ENCODE data around the gene CLEC3B. TPM values are rescaled to one million over a fixed set of nuclear protein-coding genes. Genes with fewer than 3 reads are reported as not detected.

The CLEC3B gene
- total and polyA plus RNA-seq, 2 of the 8 experiments (the other 6 are each of a cell fraction or from before 2014, with no cell fraction given): 0.32 TPM; not detected in 1

GRCh38 chr3:45008117-45008516, 18.0 kb upstream of the CLEC3B start (continued):
- TF ChIP-seq GTF2F1 (IDR thresholded peaks at IDR 0.05; ENCODE audit: borderline replicate concordance, low read depth, low read length) (no peak), BCL11A (IDR thresholded peaks at IDR 0.05; ENCODE audit: low read depth in 2 of 2, low read length in 2 of 2) (no peak), BACH1 (IDR thresholded peaks at IDR 0.05; ENCODE audit: low read length) (no peak)
